Liver (tissue), 3 donors: ENCODE data around the gene SCP2.

Experiments
- EGR1 ChIP-seq, 2 donors: IDR thresholded peaks; 2 replicates each; pipeline ENCODE4 v1.6.1; 2016 to 2018; ENCODE audit warnings: antibody characterized with exemption in 2 of 2, low read depth in 2 of 2
- RAD21 ChIP-seq, 2 donors: IDR thresholded peaks; 2 replicates each; pipeline ENCODE4 v1.6.1; 2016; ENCODE audit warnings: antibody characterized with exemption in 2 of 2, mild to moderate bottlenecking in 2 of 2
- SP1 ChIP-seq: IDR thresholded peaks from 2 replicates; pipeline ENCODE4 v1.6.1; 2018; ENCODE audit warnings: antibody characterized with exemption, mild to moderate bottlenecking
- TAF1 ChIP-seq: conservative IDR thresholded peaks from 2 replicates; pipeline ENCODE4 v1.6.1; 2016; ENCODE audit warnings: antibody characterized with exemption, mild to moderate bottlenecking
- TF ChIP-seq, protein P1 (sequence below): IDR thresholded peaks from 2 replicates; pipeline ENCODE4 v1.6.1; 2016; ENCODE audit warnings: antibody characterized with exemption
- TF ChIP-seq, protein P2 (sequence below): fragments of 150-350 bp; IDR thresholded peaks from 2 replicates; pipeline ENCODE4 v1.5.1; 2017; ENCODE audit warnings: improper control_type of control experiment, low read depth, low read length; ENCODE audit not compliant: missing input control
- donor health status: healthy.
- donor health status: healthy.

DNA sequence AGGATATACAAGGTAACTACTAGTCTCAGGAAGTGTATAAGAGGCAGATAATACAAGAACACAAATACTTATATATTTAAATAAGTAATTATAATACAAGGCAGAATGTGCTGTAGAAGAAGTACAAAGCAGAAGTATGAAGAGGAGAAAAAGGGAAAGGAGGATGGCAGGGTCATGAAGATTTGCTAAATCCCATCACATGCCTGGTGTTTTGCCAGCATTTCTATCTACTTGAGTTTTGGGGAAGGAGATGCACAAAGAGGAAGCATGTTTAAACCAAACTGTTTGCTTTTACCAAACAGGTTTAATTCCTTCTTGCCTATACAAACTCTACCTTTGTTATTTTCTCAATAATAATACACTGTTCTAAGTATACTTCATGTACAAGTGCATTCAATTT, 74.1 kb downstream of the SCP2 start:
- TF ChIP-seq, protein P1, sequence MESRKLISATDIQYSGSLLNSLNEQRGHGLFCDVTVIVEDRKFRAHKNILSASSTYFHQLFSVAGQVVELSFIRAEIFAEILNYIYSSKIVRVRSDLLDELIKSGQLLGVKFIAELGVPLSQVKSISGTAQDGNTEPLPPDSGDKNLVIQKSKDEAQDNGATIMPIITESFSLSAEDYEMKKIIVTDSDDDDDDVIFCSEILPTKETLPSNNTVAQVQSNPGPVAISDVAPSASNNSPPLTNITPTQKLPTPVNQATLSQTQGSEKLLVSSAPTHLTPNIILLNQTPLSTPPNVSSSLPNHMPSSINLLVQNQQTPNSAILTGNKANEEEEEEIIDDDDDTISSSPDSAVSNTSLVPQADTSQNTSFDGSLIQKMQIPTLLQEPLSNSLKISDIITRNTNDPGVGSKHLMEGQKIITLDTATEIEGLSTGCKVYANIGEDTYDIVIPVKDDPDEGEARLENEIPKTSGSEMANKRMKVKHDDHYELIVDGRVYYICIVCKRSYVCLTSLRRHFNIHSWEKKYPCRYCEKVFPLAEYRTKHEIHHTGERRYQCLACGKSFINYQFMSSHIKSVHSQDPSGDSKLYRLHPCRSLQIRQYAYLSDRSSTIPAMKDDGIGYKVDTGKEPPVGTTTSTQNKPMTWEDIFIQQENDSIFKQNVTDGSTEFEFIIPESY, result no peak
- TF ChIP-seq, protein P2, sequence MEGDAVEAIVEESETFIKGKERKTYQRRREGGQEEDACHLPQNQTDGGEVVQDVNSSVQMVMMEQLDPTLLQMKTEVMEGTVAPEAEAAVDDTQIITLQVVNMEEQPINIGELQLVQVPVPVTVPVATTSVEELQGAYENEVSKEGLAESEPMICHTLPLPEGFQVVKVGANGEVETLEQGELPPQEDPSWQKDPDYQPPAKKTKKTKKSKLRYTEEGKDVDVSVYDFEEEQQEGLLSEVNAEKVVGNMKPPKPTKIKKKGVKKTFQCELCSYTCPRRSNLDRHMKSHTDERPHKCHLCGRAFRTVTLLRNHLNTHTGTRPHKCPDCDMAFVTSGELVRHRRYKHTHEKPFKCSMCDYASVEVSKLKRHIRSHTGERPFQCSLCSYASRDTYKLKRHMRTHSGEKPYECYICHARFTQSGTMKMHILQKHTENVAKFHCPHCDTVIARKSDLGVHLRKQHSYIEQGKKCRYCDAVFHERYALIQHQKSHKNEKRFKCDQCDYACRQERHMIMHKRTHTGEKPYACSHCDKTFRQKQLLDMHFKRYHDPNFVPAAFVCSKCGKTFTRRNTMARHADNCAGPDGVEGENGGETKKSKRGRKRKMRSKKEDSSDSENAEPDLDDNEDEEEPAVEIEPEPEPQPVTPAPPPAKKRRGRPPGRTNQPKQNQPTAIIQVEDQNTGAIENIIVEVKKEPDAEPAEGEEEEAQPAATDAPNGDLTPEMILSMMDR, result no peak
- TF ChIP-seq RAD21 (IDR thresholded peaks at IDR 0.05) (no peak), SP1 (no peak), TAF1 (no peak), EGR1 (IDR thresholded peaks at IDR 0.05; ENCODE audit: low read depth in 2 of 2) (no peak)
